OCI-LY1 (cell line): ENCODE data around the gene C9.
"Not testable (repeated sequence)": the region's sequence is repeated elsewhere in the genome, so short reads cannot be mapped to it uniquely, and the experiment has no call there.

Experiments used
- H2AFZ ChIP-seq: fragments of 200-600 bp; sonication (generic), shearing (Covaris generic); 2 replicates; pipeline ENCODE4 v1.6.0; 2014; ENCODE audit warnings: antibody characterized with exemption, mild to moderate bottlenecking, low read length
- H3F3A ChIP-seq: fragments of 200-600 bp; sonication (generic), shearing (Covaris generic); 2 replicates; pipeline ENCODE4 v1.6.0; 2014; ENCODE audit warnings: mild to moderate bottlenecking, antibody characterized with exemption, low read length, moderate library complexity; ENCODE audit not compliant: insufficient read depth
- H3K27ac ChIP-seq: fragments of 200-600 bp; sonication (generic); 2 replicates; pipeline ENCODE4 v1.5.1; 2014; ENCODE audit warnings: low read length, mixed run types, mild to moderate bottlenecking, low read depth; ENCODE audit not compliant: poor library complexity, severe bottlenecking
- H3K27me3 ChIP-seq: fragments of 200-600 bp; sonication (generic); 2 replicates; pipeline ENCODE4 v1.6.0; 2014; ENCODE audit warnings: antibody characterized with exemption, mild to moderate bottlenecking, low read length, moderate library complexity; ENCODE audit not compliant: insufficient read depth
- H3K36me3 ChIP-seq: fragments of 200-600 bp; sonication (generic); 2 replicates; pipeline ENCODE4 v1.6.1; 2014; ENCODE audit warnings: mild to moderate bottlenecking, antibody characterized with exemption, low read length, moderate library complexity, mixed read lengths; ENCODE audit not compliant: insufficient read depth
- H3K4me1 ChIP-seq: fragments of 200-600 bp; sonication (generic); 2 replicates; pipeline ENCODE4 v1.5.1; 2014; ENCODE audit warnings: mild to moderate bottlenecking, low read length, moderate library complexity; ENCODE audit not compliant: insufficient read depth, severe bottlenecking
- H3K4me2 ChIP-seq: fragments of 200-600 bp; sonication (generic), shearing (Covaris generic); 2 replicates; pipeline ENCODE4 v1.6.1; 2014; ENCODE audit warnings: low read length
- H3K4me3 ChIP-seq: fragments of 200-600 bp; sonication (generic); 2 replicates; pipeline ENCODE4 v1.5.1; 2014; ENCODE audit warnings: low read length, low read depth, mild to moderate bottlenecking, mixed read lengths; ENCODE audit not compliant: poor library complexity, severe bottlenecking
- H3K79me2 ChIP-seq: fragments of 200-600 bp; shearing (Covaris generic); 2 replicates; pipeline ENCODE4 v1.6.1; 2016; ENCODE audit warnings: mixed run types, low read length, mixed read lengths; ENCODE audit not compliant: insufficient read depth
- H3K9ac ChIP-seq: fragments of 200-600 bp; sonication (generic), shearing (Covaris generic); 2 replicates; pipeline ENCODE4 v1.6.1; 2014; ENCODE audit warnings: mild to moderate bottlenecking, low read length, mixed read lengths
- H3K9me2 ChIP-seq: fragments of 200-600 bp; sonication (generic), shearing (Covaris generic); 2 replicates; pipeline ENCODE4 v1.6.1; 2014; ENCODE audit warnings: low read depth, mild to moderate bottlenecking, low read length, mixed read lengths
- H3K9me3 ChIP-seq: fragments of 200-600 bp; shearing (Covaris generic); 2 replicates; pipeline ENCODE4 v1.6.1; 2014; ENCODE audit warnings: low read length, mixed read lengths
- H4K20me1 ChIP-seq: fragments of 200-600 bp; sonication (generic), shearing (Covaris generic); 2 replicates; pipeline ENCODE4 v1.6.0; 2016; ENCODE audit warnings: mild to moderate bottlenecking, low read length; ENCODE audit not compliant: insufficient read depth
- CTCF ChIP-seq: fragments of 200-600 bp; sonication (generic), shearing (Covaris generic); IDR thresholded peaks from 2 replicates; pipeline ENCODE4 v1.5.1; 2017; ENCODE audit warnings: mild to moderate bottlenecking, antibody characterized with exemption, low read length, moderate library complexity, mixed read lengths
- EZH2 ChIP-seq: fragments of 200-600 bp; sonication (generic), shearing (Covaris generic); IDR thresholded peaks from 2 replicates; pipeline ENCODE4 v1.8.0; 2017; ENCODE audit warnings: borderline replicate concordance, mixed run types, mild to moderate bottlenecking, antibody characterized with exemption, low read length, moderate library complexity, mixed read lengths

C9 gene

GRCh38 chr5:39342460-39342859 is 21.8 kb downstream of the C9 start:
- H3K9ac ChIP-seq, result no peak overlapping the region
- H3F3A ChIP-seq, result no peaks in the 10 kb centered on the region
- H3K27ac ChIP-seq, result no peak overlapping the region
- no peaks in the 10 kb centered on the region for H3K4me1 ChIP-seq
- H3K9me2 ChIP-seq, result no peaks in the 10 kb centered on the region
- H3K9me3 ChIP-seq, result no peaks in the 10 kb centered on the region
- no peak overlapping the region for H3K4me2 ChIP-seq
- no peak overlapping the region for H2AFZ ChIP-seq
- no peaks in the 10 kb centered on the region for H4K20me1 ChIP-seq
- TF ChIP-seq CTCF (no peak), EZH2 (no peak)
- H3K27me3 ChIP-seq, result no peaks in the 10 kb centered on the region
- H3K36me3 ChIP-seq, result no peaks in the 10 kb centered on the region
- no peak overlapping the region for H3K4me3 ChIP-seq
- no peaks in the 10 kb centered on the region for H3K79me2 ChIP-seq

- no peaks in the 10 kb centered on the region for H3F3A ChIP-seq
- H3K27me3 ChIP-seq, result no peaks in the 10 kb centered on the region
- no peaks in the 10 kb centered on the region for H3K4me1 ChIP-seq
- no peak overlapping the region for H2AFZ ChIP-seq
- H4K20me1 ChIP-seq, result no peaks in the 10 kb centered on the region
- no peaks in the 10 kb centered on the region for H3K79me2 ChIP-seq
- no peaks in the 10 kb centered on the region for H3K36me3 ChIP-seq
- H3K4me2 ChIP-seq, result no peak overlapping the region
- H3K9me2 ChIP-seq, result no peaks in the 10 kb centered on the region
- TF ChIP-seq CTCF (no peak), EZH2 (no peak)
- H3K9ac ChIP-seq, result no peak overlapping the region
- H3K4me3 ChIP-seq, result no peak overlapping the region
- no peak overlapping the region for H3K27ac ChIP-seq
- no peaks in the 10 kb centered on the region for H3K9me3 ChIP-seq
These were observed 22.4 kb downstream of the C9 start for GRCh38 chr5:39341896-39342295.

- Histone ChIP-seq H3K27ac (no peak overlapping the region), H4K20me1 (no peaks in the 10 kb centered on the region), H3K9ac (no peak overlapping the region), H3F3A (no peaks in the 10 kb centered on the region), H3K4me2 (no peak overlapping the region), H3K4me3 (no peak overlapping the region), H3K79me2 (no peaks in the 10 kb centered on the region), H2AFZ (no peak overlapping the region), H3K9me3 (no peaks in the 10 kb centered on the region), H3K27me3 (no peaks in the 10 kb centered on the region), H3K9me2 (no peaks in the 10 kb centered on the region), H3K36me3 (no peaks in the 10 kb centered on the region), H3K4me1 (no peaks in the 10 kb centered on the region)
- TF ChIP-seq EZH2, result no peak
These were observed 23.8 kb downstream of the C9 start for GRCh38 chr5:39340506-39340905.

- Histone ChIP-seq H3K9me3 (no peaks in the 10 kb centered on the region), H3K79me2 (no peaks in the 10 kb centered on the region), H3K4me2 (no peak overlapping the region), H3K4me3 (no peak overlapping the region), H2AFZ (no peak overlapping the region), H4K20me1 (no peaks in the 10 kb centered on the region), H3K27me3 (no peaks in the 10 kb centered on the region), H3K4me1 (no peaks in the 10 kb centered on the region), H3K9ac (no peak overlapping the region), H3F3A (no peaks in the 10 kb centered on the region), H3K36me3 (no peaks in the 10 kb centered on the region), H3K9me2 (no peaks in the 10 kb centered on the region), H3K27ac (no peak overlapping the region)
- TF ChIP-seq CTCF (no peak), EZH2 (no peak)
These were observed 26.9 kb downstream of the C9 start for GRCh38 chr5:39337252-39337915.

GRCh38 chr5:39334296-39334695 is 30.0 kb downstream of the C9 start:
- not testable (repeated sequence) for H3K27me3 ChIP-seq

More at GRCh38 chr5:39334296-39334695, 30.0 kb downstream of the C9 start:
- not testable (repeated sequence) for H3K36me3 ChIP-seq, H3K9ac ChIP-seq, H2AFZ ChIP-seq, H3K4me2 ChIP-seq, H3F3A ChIP-seq, H3K9me3 ChIP-seq, H4K20me1 ChIP-seq, H3K4me3 ChIP-seq, H3K4me1 ChIP-seq, H3K9me2 ChIP-seq, H3K79me2 ChIP-seq, H3K27ac ChIP-seq
